COLO668 (cell line): ENCODE measurements around the gene PCED1A.
"Not testable (repeated sequence)": the region's sequence is repeated elsewhere in the genome, so short reads cannot be mapped to it uniquely, and the experiment has no call there.

Experiments used
- DNase-seq: peaks from one replicate; lab custom pipeline; 2025; ENCODE audit not compliant: unreplicated experiment; lab: John Stamatoyannopoulos, UW

The PCED1A gene

GRCh38 chr20:2831206-2831605 is 9.2 kb downstream of the PCED1A start:
- not testable (repeated sequence) for DNase-seq

DNA sequence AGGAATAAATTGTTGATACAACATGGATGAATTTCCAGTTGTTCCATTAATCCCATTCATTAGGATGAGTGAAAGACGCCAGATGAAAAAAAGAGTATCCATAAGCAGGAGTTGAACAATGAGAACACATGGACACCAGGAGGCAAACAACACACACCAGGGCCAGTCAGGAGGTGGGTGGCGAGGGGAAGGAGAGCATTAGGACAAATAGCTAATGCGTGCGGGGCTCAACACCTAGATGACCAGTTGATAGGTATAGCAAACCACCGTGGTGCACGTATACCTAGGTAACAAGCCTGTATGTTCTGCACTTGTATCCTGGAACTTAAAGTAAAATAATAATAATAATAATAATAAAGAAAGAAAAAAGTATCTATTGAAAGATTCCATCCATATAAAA is 11.1 kb downstream of the PCED1A start:
- DNase-seq, result no peak

- DNase-seq, result no peak
Measured at GRCh38 chr20:2826655-2827054, 13.8 kb downstream of the PCED1A start.

GRCh38 chr20:2825761-2826160 is 14.7 kb downstream of the PCED1A start:
- DNase-seq, result no peak

- no peak for DNase-seq
Measured at GRCh38 chr20:2822073-2822472, 18.4 kb downstream of the PCED1A start.

DNA sequence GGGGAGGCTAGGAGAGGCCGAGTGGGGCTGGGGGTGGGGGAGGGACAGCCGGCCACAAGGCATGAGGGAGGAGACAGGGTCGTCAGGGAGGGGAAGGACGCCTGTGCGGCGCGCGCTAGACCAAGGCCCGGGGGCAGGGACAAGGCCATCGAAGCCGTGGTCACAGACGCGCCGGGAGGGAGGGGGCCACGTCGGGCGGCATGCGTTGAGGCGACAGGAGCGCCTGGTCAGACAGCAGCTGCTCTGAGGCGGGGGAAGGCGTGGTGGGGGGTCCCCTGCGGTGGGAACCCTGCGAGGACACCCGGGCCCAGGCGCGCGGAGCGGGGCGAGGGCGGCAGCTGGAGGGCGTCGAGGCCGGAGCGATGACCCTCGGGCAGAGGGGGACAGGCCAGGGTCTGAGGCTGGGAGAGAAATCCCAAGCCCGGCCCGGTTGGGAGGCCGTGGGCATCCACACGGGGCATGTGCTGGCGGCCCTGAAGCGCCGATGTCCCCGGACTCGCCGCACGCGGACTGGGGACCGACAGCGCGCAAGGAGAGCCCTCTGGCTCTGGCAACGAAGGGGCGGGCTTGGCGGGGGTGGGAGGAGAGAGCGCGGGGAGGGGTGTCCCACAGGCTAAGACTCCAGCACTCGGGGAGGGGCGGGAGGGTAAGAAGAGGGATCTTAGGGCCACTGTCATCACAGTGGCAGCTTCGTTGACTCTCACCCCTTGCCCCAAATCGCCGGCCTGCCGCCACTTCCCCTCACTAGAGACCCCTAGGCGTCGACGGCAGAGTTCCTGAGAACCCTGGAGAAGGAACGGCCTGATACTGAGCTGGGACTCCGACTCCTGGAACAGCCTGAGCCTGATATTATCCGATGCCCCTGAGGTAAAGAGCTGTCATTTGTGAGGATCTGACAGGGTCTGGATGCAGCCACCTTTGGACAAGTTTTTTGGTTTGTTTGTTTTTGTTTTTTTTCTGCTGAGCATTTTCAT is 19.3 kb downstream of the PCED1A start:
- DNase-seq, result no peak

DNA sequence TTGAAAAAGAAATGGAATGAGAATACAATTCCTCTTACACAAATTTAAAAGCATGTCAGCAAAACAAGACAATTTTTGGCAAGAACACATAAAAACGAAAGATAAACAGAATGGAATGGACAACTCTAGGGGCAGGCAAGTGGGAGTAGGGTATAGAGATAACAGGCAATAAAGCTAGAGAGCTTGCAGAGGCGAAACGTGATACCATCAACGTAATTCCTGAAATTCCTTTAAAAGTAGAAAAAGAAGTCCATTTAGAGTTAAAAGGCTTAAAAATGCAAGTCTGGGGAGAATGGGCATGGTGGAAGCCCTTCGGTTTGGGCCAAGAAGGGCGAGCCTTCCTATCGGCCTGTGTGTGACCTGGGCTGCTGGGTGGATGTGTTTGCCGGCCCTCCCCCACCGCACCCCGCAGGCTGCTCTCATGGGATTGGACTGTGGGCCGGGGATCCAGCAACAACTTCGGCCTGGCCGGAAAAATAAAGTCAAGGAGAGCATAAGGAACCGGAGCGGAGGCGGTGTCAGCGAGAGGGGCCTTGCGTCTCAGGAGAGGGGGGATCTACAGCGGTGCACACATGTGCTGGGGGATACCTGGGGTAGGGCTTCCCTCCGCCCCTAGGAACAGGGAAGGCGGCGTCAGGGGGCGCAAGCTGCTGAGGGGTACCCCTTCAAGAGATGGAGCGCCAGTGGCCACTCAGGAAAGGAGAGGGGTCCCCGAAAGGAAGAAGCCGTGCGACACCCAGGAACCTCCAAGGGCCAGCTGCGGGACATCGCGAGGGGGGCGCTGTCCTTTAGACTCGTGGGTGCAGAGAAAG is 20.2 kb downstream of the PCED1A start:
- no peak for DNase-seq

GRCh38 chr20:2817891-2818595 is 22.4 kb downstream of the PCED1A start:
- DNase-seq, result no peak

DNA sequence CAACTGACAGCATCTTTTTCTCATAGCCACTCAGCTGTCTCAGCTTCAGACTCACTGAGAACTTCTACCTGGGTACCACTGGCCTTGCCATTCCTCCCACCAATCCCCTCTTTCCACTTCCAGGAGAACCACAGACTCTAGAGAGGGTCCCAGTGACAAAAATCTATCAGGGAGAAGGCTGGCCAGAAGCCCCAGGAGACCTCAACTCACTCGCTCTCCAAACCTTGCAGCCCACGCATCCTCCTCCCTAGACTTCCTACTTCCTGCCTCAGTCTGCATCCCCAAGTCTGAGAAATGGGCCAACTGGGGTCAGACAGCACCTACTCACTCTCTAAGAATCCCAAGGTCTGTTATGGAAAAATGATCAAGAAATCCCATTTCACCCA is 23.1 kb downstream of the PCED1A start:
- DNase-seq, result no peak

DNA sequence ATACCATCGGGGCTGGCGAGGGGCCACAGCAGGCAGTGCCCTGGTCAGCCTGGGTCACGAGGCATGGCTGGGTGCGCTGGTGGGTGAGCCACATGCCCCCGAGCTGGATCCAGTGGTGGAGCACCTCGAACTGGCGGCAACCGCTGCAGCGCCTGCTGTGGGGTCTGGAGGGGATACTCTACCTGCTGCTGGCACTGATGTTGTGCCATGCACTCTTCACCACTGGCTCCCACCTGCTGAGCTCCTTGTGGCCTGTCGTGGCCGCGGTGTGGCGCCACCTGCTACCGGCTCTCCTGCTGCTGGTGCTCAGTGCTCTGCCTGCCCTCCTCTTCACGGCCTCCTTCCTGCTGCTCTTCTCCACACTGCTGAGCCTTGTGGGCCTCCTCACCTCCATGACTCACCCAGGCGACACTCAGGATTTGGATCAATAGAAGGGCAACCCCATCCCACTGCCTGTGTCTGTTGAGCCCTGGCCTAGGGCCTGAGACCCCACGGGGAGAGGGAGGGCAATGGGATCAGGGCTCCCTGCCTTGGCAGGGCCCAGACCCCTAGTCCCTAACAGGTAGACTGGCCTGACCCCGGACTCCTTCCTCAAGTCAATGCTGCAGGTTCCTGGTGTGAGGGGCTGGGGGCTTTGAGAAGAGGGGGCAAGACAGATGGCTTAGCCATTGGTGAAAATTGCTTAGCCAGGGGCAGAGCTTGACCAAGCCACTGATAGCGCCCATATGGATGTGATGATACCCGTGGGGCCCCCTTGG is 23.7 kb downstream of the PCED1A start:
- DNase-seq, result peak; percentile 26

DNA sequence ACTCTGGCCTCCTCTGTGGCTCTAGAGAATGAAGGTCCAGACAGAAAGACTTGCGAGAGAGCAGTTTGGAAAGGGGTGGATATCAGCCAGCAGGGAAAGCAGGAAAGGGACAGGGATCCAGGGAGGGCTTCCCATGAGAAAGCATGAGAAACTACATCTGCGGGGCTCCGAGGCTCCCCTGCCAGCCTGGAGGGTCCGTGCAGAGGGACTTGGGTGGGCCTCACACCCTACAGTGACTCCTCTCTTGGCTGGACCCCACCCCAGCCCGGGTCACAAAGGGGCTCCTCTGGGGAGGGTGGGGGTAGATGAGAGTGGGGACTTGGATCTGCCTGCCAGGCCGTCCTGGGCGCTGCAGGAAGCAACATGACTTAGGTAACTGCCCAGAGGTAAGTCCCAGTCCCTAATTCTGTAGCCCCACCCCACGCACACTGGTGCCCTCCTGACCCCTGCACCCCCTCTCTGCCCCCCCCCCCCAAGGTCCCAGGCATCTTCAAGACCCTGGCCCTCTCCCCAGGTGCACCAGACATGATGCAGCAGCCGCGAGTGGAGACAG is 24.3 kb downstream of the PCED1A start, which contains the start of gene TMEM239:
Gene TMEM239 (plus strand): TSS at position 335 of the 553 bp plus-strand sequence. CDS start 191 bp downstream, at position 526.
- no peak for DNase-seq

DNA sequence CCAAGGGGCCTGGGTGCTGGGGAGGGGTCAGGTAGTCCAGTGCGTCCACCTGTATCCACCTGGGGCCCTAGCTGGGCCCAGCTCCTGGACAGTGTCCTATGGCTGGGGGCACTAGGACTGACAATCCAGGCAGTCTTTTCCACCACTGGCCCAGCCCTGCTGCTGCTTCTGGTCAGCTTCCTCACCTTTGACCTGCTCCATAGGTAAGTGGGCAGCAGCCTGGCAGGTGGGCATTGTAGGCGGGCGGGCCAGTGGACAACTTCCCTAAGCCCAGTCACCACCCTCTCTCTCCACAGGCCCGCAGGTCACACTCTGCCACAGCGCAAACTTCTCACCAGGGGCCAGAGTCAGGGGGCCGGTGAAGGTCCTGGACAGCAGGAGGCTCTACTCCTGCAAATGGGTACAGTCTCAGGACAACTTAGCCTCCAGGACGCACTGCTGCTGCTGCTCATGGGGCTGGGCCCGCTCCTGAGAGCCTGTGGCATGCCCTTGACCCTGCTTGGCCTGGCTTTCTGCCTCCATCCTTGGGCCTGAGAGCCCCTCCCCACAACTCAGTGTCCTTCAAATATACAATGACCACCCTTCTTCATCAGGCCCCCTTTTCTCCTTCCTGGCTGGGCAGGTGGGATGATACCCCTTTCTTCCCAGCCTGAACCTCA is 25.1 kb downstream of the PCED1A start:
- no peak for DNase-seq

GRCh38 chr20:2814587-2815051 is 25.8 kb downstream of the PCED1A start, which contains the start of gene C20orf141:
TSS of gene C20orf141 (plus strand) at chr20:2814987. CDS start at chr20:2815185, 198 bp downstream.
- DNase-seq, result no peak

DNA sequence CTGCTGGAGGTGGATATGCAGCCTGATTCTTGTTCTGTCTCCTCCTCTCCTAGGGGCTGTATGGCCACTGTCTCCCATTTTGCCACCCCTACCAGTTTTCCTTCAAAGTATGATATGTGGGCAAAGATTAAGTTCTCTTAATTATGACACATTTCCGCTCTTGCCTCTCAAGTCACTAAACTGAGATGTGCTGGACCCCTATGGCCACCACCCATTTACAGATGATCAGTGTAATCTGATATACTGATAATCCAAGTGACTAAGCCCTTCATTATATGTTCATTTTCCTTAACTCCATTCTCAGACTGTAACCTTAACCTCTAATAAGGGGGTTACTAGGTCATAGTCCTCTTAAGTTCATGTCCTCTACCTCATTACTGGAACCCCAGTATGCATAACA is 26.4 kb downstream of the PCED1A start:
- DNase-seq, result no peak

GRCh38 chr20:2812189-2812588 is 28.3 kb downstream of the PCED1A start:
- no peak for DNase-seq

GRCh38 chr20:2809690-2810089 is 30.8 kb downstream of the PCED1A start:
- DNase-seq, result no peak

GRCh38 chr20:2807929-2808328 is 32.5 kb downstream of the PCED1A start:
- not testable (repeated sequence) for DNase-seq

DNA sequence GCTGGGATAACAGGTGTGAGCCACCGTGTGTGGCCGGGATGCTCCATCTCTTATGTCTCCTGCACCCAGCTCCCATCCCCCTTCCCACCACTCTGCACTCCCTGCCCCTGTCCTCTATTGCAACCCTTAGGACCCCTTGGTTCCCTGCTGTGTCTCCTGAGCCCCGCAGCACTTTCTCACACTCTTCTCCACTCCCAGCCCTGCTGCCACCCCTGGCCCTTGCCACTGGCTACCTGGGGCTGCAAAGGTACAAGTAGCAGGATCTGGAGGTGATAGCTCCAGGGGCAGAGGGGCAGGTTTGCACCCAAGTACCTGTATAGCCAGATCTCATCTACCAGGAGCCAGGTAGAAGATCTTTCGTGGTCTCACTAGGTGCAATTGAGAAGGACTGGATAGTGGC is 33.4 kb downstream of the PCED1A start:
- no peak for DNase-seq

GRCh38 chr20:2806351-2806701 is 34.1 kb downstream of the PCED1A start:
- DNase-seq, result peak; percentile 16
